Body of pancreas (tissue), 4 donors: Measurements from ENCODE around the gene TCFL5.

Experiments used
- POLR2A ChIP-seq, 3 donors: fragments of 450-650 bp; IDR thresholded peaks; one replicate each; pipeline ENCODE4 v1.6.1; 2016; ENCODE audit warnings: antibody characterized with exemption in 3 of 3, mild to moderate bottlenecking in 2 of 3
- TF ChIP-seq, protein P1 (sequence below), 7 experiments: fragments of 450-650 bp in 4 of 7; fragments of 200-600 bp in 3 of 7; sonication (generic) in 3 of 7; IDR thresholded peaks; one replicate each; pipeline ENCODE4 v1.5.1; 2016 to 2019; ENCODE audit warnings: antibody characterized with exemption in 7 of 7

DNA sequence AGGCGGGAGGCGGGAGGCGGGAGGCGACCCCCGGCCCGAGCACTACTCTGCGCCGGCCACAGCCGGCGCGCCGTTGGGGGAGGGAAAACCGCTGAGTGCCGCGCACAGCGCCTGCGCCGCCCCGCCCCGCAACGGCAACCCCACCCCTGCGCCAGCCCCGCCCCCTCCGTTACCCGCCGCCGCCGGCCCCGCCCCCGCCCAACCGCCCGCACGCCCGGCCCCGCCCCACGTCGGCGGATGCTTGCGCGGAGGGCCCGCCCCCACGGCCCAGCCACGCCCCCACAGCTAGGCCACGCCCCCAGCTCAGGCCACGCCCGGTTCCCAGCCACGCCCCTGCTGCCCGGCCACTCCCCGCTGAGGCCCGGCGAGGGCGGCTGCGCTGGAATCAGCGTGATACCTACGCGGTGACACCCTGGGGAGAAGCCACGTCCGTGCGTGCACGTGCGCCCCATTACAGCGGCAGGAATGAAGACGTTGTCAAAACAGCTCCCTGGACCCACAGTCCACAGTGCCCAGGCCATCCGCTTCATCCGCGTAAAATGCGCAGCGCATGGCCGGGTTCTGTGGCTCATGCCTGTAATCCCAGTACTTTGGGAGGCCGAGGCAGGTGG is at the start of gene TCFL5:
- TF ChIP-seq, protein P1, sequence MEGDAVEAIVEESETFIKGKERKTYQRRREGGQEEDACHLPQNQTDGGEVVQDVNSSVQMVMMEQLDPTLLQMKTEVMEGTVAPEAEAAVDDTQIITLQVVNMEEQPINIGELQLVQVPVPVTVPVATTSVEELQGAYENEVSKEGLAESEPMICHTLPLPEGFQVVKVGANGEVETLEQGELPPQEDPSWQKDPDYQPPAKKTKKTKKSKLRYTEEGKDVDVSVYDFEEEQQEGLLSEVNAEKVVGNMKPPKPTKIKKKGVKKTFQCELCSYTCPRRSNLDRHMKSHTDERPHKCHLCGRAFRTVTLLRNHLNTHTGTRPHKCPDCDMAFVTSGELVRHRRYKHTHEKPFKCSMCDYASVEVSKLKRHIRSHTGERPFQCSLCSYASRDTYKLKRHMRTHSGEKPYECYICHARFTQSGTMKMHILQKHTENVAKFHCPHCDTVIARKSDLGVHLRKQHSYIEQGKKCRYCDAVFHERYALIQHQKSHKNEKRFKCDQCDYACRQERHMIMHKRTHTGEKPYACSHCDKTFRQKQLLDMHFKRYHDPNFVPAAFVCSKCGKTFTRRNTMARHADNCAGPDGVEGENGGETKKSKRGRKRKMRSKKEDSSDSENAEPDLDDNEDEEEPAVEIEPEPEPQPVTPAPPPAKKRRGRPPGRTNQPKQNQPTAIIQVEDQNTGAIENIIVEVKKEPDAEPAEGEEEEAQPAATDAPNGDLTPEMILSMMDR (IDR thresholded peaks at IDR 0.05): no peak
- no peak for TF ChIP-seq POLR2A (IDR thresholded peaks at IDR 0.05)
